GM18951 (cell line): ENCODE data around the gene C9orf78.

ENCODE experiments used
- POLR2A ChIP-seq: IDR thresholded peaks from 4 replicates; pipeline ENCODE4 v1.6.1; 2011; ENCODE audit warnings: mild to moderate bottlenecking; ENCODE audit not compliant: insufficient read length, insufficient read depth; ENCODE audit errors: extremely low read depth
- in situ Hi-C: fragments of 300-500 bp; cut with MboI; formaldehyde crosslinking; loops from one replicate; pipeline ENCODE4 v1.12.0; 2022; ENCODE audit warnings: low sequenced_read_pairs, mixed read lengths, inconsistent platforms; ENCODE audit not compliant: unreplicated experiment

Gene C9orf78

GRCh38 chr9:129806061-129806460, 29.0 kb downstream of the C9orf78 start:
- TF ChIP-seq POLR2A = no peak
- in situ Hi-C loops = no loop called here

- in situ Hi-C loops = no loop called here
- TF ChIP-seq POLR2A = no peak
These were observed 31.4 kb downstream of the C9orf78 start for GRCh38 chr9:129803676-129804060.

- in situ Hi-C loops = no loop called here
- peak; percentile 86 for TF ChIP-seq POLR2A
These were observed 32.0 kb downstream of the C9orf78 start, which contains the start of gene TOR1B for GRCh38 chr9:129802833-129803675. TOR1B (plus strand) TSS chr9:129803184; CDS start chr9:129803213, 29 bp downstream.

- in situ Hi-C loops = no loop called here
- TF ChIP-seq POLR2A = no peak
These were observed 33.6 kb downstream of the C9orf78 start for GRCh38 chr9:129801504-129801903.

GRCh38 chr9:129798973-129799372, 36.1 kb downstream of the C9orf78 start:
- TF ChIP-seq POLR2A = no peak
- in situ Hi-C loops = loop anchor here (25.0 kb wide), 1 partner anchor 662 kb away; no protein-coding TSS in a partner anchor

GRCh38 chr9:129796029-129796428, 39.0 kb downstream of the C9orf78 start:
- in situ Hi-C loops = loop anchor here (25.0 kb wide), 1 partner anchor 659 kb away; no protein-coding TSS in a partner anchor

GRCh38 chr9:129794549-129794948, 40.5 kb downstream of the C9orf78 start:
- in situ Hi-C loops = loop anchor here (25.0 kb wide), 1 partner anchor 657 kb away; no protein-coding TSS in a partner anchor
- TF ChIP-seq POLR2A = no peak

- in situ Hi-C loops = loop anchor here (25.0 kb wide), 1 partner anchor 649 kb away; no protein-coding TSS in a partner anchor
- no peak for TF ChIP-seq POLR2A
These were observed 48.6 kb downstream of the C9orf78 start for GRCh38 chr9:129786481-129786880.

GRCh38 chr9:129785866-129786265, 49.2 kb downstream of the C9orf78 start:
- no peak for TF ChIP-seq POLR2A
- in situ Hi-C loops = loop anchor here (25.0 kb wide), 1 partner anchor 649 kb away; no protein-coding TSS in a partner anchor

- in situ Hi-C loops = loop anchor here (5.0 to 25.0 kb wide), 2 partner anchors 53 to 648 kb away; no protein-coding TSS in a partner anchor
These were observed 50.1 kb downstream of the C9orf78 start for GRCh38 chr9:129784970-129785369.

- no peak for TF ChIP-seq POLR2A
- in situ Hi-C loops = loop anchor here (5.0 to 25.0 kb wide), 2 partner anchors 51 to 646 kb away; no protein-coding TSS in a partner anchor
These were observed 51.3 kb downstream of the C9orf78 start for GRCh38 chr9:129783516-129784361.

GRCh38 chr9:129781981-129782380, 53.1 kb downstream of the C9orf78 start:
- in situ Hi-C loops = loop anchor here (5.0 to 25.0 kb wide), 2 partner anchors 50 to 645 kb away; no protein-coding TSS in a partner anchor
- TF ChIP-seq POLR2A = no peak

GRCh38 chr9:129781131-129781530, 53.9 kb downstream of the C9orf78 start:
- no peak for TF ChIP-seq POLR2A
- in situ Hi-C loops = loop anchor here (5.0 to 25.0 kb wide), 2 partner anchors 49 to 644 kb away; no protein-coding TSS in a partner anchor
